HG03457 (cell line): ENCODE results near the gene SYNE1.
"Not testable (repeated sequence)": the region's sequence is repeated elsewhere in the genome, so short reads cannot be mapped to it uniquely, and the experiment has no call there.

Source experiments
- ATAC-seq: cut with Tn5 transposase; IDR thresholded peaks from one replicate; pipeline ENCODE4 v1.9.1; 2021; ENCODE audit warnings: moderate number of reproducible peaks; ENCODE audit not compliant: unreplicated experiment

The SYNE1 gene

DNA sequence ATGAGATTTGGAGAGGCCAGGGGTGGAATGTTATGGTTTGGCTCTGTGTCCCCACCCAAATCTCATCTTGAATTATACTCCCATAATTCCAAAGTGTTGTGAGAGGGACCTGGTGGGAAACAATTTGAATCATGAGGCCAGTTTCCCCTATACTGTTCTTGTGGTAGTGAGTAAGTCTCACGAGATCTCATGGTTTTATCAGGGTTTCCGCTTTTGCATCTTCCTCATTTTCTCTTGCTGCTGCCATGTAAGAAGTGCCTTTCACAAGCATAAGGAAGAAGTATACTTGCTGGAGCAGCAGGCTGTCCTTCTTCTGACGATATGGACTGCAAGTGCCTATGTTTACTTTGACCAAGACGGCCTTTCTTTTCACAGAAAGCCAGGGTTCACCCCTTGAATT is 559.2 kb downstream of the SYNE1 start:
- no peak for ATAC-seq

- not testable (repeated sequence) for ATAC-seq
Observed at GRCh38 chr6:152076242-152076641, 560.9 kb downstream of the SYNE1 start.

DNA sequence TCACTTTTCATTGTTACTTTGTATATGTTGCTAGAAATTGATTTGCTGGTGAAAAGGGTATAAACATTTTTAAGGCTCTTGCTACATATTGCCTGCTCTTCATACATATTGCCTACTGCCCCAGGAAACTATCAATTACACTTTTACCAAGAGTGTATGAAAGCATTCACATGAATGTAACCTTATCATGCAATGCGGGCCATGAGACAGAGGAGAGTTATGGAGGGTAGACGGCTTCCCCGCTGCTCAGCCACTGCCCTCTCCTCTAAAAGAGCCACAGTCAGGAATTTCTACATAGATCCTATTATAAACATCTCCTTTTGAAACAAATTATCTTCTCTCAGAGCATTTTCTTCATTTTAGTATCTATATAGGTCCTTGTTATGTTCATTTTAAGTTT is 565.3 kb downstream of the SYNE1 start:
- no peak for ATAC-seq
